ENCODE data around the gene LRRTM4. TPM values are rescaled to one million over a fixed set of nuclear protein-coding genes. Genes with fewer than 3 reads are reported as not detected.
"Not testable (repeated sequence)": the region's sequence is repeated elsewhere in the genome, so short reads cannot be mapped to it uniquely, and the experiment has no call there.

The LRRTM4 gene
- total and polyA plus RNA-seq, 2 donors (not counting 1 experiment from before 2014, with no cell fraction given) = not detected

GRCh38 chr2:77099961-77100360 is 422.2 kb downstream of the LRRTM4 start:
- H3K79me2 ChIP-seq (ENCODE audit: control insufficient read depth, insufficient read depth, low read length) = no peaks in the 10 kb centered on the region
- POLR2A ChIA-PET = no interaction called here
- no peak overlapping the region for H3K27ac ChIP-seq (ENCODE audit: low read length in 2 of 2)
- DNase-seq = no peak
- CTCF ChIA-PET = no interaction called here
- Mint-ChIP-seq H3K27ac (no peak overlapping the region), H3K27me3 (no peaks in the 10 kb centered on the region), H3K4me1 (no peaks in the 10 kb centered on the region), H3K4me3 (no peak overlapping the region), H3K9me3 (ENCODE audit: insufficient read depth) (no peaks in the 10 kb centered on the region)
- H3K36me3 ChIP-seq (replicated peaks in 1 of 2; ENCODE audit: control extremely low read depth in 1 of 2, control insufficient read depth in 1 of 2, extremely low read depth in 1 of 2, insufficient read depth in 2 of 2, low read length in 1 of 2) = no peaks in the 10 kb centered on the region
- no peaks in the 10 kb centered on the region for H4K20me1 ChIP-seq (ENCODE audit: control insufficient read depth, insufficient read depth, low read length, poor library complexity, severe bottlenecking)
- intact Hi-C loops (cut with micrococcal nuclease) = no loop called here
- WGBS (ENCODE audit: insufficient coverage) = no CpG with 5 or more reads among the region's 2 CpGs
- H3K9ac ChIP-seq (ENCODE audit: low read length) = no peak overlapping the region
- H2AFZ ChIP-seq (ENCODE audit: insufficient read depth, low read depth, low read length, poor library complexity, severe bottlenecking) = no peak overlapping the region
- no peaks in the 10 kb centered on the region for H3K9me3 ChIP-seq (ENCODE audit: control extremely low read depth in 1 of 3, control insufficient read depth in 2 of 3, insufficient read depth in 1 of 3, low read length in 2 of 3)
- TF ChIP-seq CTCF (IDR thresholded peaks at IDR 0.05) (no peak), EZH2 (IDR thresholded peaks at IDR 0.05; ENCODE audit: borderline replicate concordance, insufficient read depth, low read depth, low read length, poor library complexity, severe bottlenecking) (no peak)
- no peak overlapping the region for H3K4me3 ChIP-seq (ENCODE audit: control extremely low read depth in 1 of 5, extremely low read depth in 1 of 5, insufficient read depth in 1 of 5, low read depth in 2 of 5, low read length in 4 of 5)
- no peak overlapping the region for H3K4me2 ChIP-seq (replicated peaks; ENCODE audit: low read depth, low read length, poor library complexity, severe bottlenecking)
- no peaks in the 10 kb centered on the region for H3K4me1 ChIP-seq (ENCODE audit: control insufficient read depth in 2 of 2, insufficient read depth in 2 of 2, low read length in 2 of 2)
- no peak for ATAC-seq (ENCODE audit: low read depth)
- no peaks in the 10 kb centered on the region for H3K27me3 ChIP-seq (replicated peaks in 1 of 4; ENCODE audit: control extremely low read depth in 1 of 4, control insufficient read depth in 3 of 4, insufficient read depth in 4 of 4, low read length in 3 of 4)

GRCh38 chr2:77095525-77095924 is 426.7 kb downstream of the LRRTM4 start:
- H2AFZ ChIP-seq (ENCODE audit: insufficient read depth, low read depth, low read length, poor library complexity, severe bottlenecking); H3K4me1 Mint-ChIP-seq; POLR2A ChIA-PET; H3K27me3 ChIP-seq (replicated peaks in 1 of 4; ENCODE audit: control extremely low read depth in 1 of 4, control insufficient read depth in 3 of 4, insufficient read depth in 4 of 4, low read length in 3 of 4); H3K27ac Mint-ChIP-seq; H3K4me3 Mint-ChIP-seq; H3K27me3 Mint-ChIP-seq; DNase-seq; H3K9me3 ChIP-seq (ENCODE audit: control extremely low read depth in 1 of 3, control insufficient read depth in 2 of 3, insufficient read depth in 1 of 3, low read length in 2 of 3); H3K4me2 ChIP-seq (replicated peaks; ENCODE audit: low read depth, low read length, poor library complexity, severe bottlenecking); H3K4me3 ChIP-seq (ENCODE audit: control extremely low read depth in 1 of 5, extremely low read depth in 1 of 5, insufficient read depth in 1 of 5, low read depth in 2 of 5, low read length in 4 of 5); H4K20me1 ChIP-seq (ENCODE audit: control insufficient read depth, insufficient read depth, low read length, poor library complexity, severe bottlenecking); intact Hi-C loops (cut with micrococcal nuclease); H3K4me1 ChIP-seq (ENCODE audit: control insufficient read depth in 2 of 2, insufficient read depth in 2 of 2, low read length in 2 of 2); H3K9me3 Mint-ChIP-seq (ENCODE audit: insufficient read depth); H3K27ac ChIP-seq (ENCODE audit: low read length in 2 of 2); CTCF ChIA-PET; ATAC-seq (ENCODE audit: low read depth); H3K36me3 ChIP-seq (replicated peaks in 1 of 2; ENCODE audit: control extremely low read depth in 1 of 2, control insufficient read depth in 1 of 2, extremely low read depth in 1 of 2, insufficient read depth in 2 of 2, low read length in 1 of 2); H3K79me2 ChIP-seq (ENCODE audit: control insufficient read depth, insufficient read depth, low read length); H3K9ac ChIP-seq (ENCODE audit: low read length): not testable (repeated sequence)
- WGBS (ENCODE audit: insufficient coverage) = 87% methylated on average over 4 of the region's 8 CpGs
